HS-5 (cell line): ENCODE results near the gene PHRF1.

ENCODE experiments used
- DNase-seq: peaks from one replicate; pipeline ENCODE4 v3.0.0-alpha.2; 2012; ENCODE audit warnings: low read depth

Gene PHRF1

DNA sequence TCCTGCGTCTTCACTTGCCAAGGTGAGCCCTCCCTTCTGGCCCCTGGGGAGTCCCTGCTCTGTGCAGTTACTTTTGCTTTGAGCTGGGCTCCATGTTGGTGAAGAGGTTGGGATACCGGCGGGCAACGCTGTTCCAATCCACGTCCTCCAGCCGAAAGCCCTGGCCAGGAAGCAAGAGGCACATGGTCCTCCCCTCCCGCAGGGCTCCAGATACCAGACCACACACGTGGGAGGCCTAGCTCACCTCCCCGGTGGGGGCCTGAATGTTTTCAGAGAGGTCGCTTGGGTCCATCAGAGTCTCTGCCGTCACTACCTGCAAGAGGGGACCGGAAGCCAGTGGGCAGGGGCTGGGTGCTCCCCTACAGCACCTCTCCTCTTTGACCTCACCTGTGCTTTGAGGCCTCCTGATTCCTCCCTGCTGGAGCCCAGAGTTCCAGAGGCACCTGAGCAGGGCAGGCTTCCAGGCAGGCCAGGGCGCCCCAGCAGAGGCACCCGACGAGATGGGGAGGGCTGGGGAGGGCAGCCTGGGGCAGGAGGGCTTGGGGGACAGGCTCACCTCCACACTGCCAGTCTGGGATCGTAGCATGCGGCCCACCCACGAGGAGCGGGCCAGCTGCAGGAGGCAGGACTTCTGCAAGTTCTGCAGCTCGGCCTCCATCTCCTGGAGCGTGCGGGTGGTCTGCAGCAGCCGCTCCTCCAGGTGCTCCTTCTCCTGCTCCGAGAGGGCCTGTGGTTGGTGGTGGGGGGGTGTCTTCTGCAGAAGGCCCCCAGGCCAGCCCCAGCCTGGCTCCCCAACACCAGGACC, 18.7 kb upstream of the PHRF1 start:
- no peak for DNase-seq

DNA sequence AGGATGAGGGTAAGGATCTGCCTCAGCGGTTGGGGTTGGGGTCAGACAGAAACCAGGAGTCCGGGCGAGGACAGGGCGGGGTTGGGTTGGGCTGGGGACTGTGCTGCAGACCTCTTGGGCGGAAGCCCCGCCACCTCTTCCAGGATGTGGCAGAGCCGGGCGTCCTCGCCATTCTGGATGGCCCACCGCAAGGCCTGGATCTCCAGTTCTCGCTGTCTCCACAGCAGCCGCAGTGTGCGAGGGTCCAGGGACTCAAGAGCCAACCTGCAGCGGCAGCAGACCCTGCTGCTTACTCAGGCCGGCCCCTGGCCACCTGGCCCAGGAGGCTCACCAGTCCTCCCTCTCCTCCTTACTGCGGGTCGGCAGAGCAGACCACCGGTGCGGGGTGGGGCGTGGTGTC, 17.8 kb upstream of the PHRF1 start:
- no peak for DNase-seq

DNA sequence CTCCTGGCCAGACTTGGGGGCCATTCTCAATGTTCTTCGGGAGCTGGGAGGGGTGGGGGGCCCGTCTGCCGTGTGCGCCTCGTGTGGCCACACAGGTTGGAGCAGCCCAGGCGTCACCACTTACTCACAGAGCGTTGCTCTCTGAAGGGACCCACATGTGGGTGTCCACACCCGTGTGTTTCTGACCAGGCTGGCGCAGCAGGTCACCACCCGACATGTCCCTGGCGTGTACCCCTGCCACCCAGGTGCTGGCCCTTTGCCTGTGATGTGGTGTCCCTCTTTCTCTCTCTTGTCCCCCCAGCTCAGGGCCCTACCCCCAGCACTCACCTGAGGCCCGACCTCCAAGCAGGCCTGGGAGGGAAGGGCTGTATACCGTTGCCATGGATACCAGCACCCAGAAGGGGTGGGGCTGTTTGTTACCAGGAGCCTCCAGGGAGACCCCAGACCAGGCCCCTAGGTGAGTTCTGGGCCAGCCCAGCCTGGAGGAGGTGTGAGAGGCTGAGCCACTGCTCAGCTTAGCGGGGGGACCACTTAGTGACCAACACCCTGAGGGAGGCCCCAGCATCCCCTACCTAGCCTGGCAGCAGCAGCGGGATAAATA, 17.1 kb upstream of the PHRF1 start:
- no peak for DNase-seq

DNA sequence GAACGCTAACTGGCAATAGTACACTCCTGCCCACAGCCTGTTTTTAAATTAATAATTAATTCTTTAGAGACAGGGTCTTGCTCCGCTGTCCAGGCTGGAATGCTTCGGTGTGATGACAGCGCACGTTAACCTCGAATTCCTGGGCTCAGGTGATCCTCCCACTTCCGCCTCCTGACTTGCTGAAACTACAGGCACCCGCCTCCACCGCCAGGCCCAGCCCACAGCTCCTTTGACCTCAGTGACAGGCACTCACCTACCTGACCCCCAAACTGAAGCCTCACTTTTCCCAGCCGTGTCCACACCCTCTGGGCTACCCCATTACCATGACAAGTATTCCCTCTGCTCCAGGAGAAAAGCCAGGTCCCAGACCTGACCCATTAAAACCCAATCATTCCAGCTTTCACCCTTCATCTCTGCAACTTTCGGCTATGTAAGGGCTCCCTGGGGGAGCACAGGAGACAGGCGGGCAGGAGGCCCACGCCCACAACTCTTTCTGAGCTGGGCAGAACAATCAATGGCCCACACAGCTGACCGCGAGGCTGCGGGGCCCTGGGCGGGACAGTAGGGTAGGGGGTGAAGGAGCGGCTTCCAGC, 16.5 kb upstream of the PHRF1 start:
- DNase-seq, result no peak

DNA sequence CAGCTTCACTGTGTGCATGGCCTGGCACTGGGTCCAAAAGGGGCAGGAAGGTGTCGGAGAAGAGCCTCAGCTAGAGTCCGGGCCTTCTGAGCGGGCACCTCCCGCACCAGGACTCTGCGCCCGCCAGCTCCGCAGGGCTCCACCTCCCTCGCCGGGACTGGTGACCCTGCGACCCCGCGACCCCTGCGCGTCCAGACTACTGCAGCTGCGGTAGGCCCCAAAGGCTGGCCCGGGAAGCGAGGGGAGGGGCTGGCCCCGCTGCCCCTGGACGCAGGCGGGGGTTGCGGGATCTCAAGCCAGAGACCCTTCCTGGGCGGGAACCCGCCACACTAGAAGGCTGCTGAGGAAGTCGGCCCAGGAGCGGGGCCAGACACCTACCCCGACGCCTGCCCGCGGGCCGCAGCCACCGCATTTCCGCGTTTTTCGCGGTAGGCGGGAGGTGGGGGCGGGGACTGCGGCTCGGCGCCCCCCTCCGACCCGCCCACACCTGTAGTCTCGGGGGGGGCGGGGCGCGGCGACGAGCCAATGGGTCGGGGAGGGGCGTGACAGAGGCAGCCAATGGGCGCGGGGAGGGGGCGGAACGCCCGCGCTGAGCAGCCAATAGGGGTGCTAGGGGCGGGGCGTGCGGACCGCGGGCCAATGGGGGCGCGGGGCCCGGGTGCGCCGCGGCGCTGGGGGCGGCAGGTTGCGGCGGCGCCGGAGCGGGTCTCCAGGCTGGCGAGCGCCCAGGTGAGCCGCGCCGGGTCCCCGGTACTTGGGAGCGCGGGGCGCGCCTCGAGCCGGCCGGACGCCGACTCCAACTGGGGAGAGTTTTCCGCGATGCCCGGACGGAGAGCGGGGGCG, 15.7 kb upstream of the PHRF1 start, which contains the start of the genes LMNTD2 and RASSF7:
TSS of gene LMNTD2 (minus strand) at position 434 of the 843 bp plus-strand sequence. CDS start at position 412, 22 bp downstream.
TSS of gene RASSF7 (plus strand) at position 666 of the 843 bp plus-strand sequence. CDS start 799 bp downstream, outside the sequence.
- no peak for DNase-seq

DNA sequence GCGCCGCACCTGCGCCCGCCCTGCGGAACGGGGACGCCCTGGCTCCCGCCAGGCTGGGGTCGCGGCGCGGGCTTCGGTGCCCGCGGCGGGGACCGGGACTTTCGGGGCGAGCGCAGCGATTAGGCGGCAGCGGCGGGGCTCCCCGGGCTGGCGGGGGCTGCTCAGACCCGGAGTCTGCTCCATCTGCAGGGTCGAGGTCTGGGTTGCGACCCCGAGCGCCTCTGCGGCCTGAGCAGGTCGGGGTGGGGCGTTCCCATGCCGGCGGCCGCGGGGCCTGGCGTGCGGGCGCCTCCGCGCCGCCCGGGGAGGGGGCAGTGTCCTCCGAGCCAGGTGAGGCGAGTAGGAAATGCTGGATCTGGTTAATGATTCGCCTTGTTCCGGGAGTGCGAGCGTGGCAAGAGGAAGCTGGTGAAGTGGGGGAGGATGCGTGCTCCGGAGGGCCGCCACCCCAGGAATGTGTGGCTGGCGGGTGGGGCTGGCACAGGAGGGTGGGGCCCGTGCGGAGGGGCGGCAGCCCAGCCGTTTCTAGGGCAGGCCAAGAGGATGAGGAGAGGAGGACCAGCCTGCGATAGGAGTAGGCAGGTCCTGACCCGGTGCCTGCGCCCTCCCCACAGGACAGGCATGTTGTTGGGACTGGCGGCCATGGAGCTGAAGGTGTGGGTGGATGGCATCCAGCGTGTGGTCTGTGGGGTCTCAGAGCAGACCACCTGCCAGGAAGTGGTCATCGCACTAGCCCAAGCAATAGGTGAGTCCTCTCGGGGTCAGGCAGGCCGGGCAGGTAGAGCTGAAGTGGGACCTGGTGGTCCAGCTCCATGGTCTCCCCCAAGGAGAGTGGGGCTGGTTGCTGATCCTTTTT, 14.9 kb upstream of the PHRF1 start:
- no peak for DNase-seq

DNA sequence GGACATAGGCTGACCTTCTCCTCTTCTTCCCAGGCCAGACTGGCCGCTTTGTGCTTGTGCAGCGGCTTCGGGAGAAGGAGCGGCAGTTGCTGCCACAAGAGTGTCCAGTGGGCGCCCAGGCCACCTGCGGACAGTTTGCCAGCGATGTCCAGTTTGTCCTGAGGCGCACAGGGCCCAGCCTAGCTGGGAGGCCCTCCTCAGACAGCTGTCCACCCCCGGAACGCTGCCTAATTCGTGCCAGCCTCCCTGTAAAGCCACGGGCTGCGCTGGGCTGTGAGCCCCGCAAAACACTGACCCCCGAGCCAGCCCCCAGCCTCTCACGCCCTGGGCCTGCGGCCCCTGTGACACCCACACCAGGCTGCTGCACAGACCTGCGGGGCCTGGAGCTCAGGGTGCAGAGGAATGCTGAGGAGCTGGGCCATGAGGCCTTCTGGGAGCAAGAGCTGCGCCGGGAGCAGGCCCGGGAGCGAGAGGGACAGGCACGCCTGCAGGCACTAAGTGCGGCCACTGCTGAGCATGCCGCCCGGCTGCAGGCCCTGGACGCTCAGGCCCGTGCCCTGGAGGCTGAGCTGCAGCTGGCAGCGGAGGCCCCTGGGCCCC, 14.1 kb upstream of the PHRF1 start:
- DNase-seq, result no peak

DNA sequence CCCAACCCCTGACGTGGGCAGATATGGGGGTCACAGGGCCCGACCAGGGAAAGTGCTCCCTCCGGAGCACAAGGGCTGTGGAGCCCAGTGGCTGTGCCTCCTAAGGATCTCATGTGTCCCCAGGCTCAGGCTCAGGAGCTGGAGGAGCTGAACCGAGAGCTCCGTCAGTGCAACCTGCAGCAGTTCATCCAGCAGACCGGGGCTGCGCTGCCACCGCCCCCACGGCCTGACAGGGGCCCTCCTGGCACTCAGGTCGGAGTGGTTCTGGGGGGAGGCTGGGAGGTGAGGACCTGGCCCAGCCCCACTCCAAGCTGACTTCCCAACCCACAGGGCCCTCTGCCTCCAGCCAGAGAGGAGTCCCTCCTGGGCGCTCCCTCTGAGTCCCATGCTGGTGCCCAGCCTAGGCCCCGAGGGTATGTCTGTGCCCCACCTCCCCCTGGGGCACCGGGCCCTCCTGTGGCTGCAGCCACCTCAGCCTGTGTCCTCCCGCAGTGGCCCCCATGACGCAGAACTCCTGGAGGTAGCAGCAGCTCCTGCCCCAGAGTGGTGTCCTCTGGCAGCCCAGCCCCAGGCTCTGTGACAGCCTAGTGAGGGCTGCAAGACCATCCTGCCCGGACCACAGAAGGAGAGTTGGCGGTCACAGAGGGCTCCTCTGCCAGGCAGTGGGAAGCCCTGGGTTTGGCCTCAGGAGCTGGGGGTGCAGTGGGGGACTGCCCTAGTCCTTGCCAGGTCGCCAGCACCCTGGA, 13.0 kb upstream of the PHRF1 start:
- no peak for DNase-seq

DNA sequence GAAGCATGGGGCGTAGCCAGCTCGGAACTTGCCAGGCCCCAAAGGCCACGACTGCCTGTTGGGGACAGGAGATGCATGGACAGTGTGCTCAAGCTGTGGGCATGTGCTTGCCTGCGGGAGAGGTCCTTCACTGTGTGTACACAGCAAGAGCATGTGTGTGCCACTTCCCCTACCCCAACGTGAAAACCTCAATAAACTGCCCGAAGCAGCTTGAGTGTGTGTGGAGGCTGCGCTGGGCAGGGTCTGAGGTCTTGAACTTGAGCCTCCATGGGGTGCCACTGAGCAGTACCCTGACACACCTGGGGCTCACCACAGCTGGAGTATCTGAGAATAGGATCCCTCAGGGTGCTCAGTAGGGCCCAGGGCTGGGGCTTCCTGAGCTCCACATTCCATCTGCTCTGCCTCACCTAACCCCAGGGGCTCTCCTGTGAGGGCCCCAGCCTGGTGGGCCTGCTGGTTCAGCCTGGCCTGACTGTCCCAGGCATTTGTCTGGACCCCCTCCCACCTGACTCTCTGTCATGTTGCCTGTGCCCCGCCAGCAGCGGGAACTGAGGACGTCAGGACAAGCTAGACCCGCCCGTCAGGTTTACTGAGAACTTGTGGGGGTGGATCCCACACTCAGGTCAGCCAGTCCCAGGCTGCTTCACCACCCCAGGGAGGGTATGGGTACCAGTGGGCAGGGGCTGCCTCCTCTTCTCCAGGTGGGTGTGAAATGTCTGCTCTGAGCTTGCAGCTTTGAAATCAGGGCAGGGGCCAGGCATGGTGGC, 12.3 kb upstream of the PHRF1 start:
- no peak for DNase-seq

DNA sequence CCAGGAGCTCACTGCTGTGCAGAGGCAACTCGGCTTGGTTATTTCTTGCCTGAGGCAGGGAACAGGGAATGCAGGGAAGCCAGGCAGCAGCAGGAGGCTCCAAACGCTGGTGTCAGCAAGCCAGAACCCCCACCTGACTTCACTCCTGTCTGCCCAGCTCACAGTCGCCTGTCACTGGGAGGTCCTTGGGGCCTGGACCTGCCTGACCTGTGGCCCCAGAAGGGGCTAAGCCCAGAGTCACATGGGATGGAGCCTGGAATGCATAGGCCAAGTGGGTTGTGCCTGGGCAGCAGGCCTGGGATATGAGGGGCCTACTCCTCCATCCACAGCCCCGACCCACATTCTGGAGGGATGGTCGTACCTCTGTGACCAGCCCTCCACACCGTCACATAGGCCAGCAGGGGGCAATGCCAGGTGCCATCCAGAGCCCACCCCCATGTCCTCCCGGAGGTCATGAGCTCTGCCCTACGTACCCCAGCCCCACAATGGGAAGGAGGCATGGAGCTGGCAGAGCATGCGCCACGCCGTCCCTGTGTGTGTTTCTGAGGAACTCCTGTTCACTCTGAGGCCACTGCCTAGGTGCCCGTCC, 10.3 kb upstream of the PHRF1 start:
- DNase-seq, result no peak

DNA sequence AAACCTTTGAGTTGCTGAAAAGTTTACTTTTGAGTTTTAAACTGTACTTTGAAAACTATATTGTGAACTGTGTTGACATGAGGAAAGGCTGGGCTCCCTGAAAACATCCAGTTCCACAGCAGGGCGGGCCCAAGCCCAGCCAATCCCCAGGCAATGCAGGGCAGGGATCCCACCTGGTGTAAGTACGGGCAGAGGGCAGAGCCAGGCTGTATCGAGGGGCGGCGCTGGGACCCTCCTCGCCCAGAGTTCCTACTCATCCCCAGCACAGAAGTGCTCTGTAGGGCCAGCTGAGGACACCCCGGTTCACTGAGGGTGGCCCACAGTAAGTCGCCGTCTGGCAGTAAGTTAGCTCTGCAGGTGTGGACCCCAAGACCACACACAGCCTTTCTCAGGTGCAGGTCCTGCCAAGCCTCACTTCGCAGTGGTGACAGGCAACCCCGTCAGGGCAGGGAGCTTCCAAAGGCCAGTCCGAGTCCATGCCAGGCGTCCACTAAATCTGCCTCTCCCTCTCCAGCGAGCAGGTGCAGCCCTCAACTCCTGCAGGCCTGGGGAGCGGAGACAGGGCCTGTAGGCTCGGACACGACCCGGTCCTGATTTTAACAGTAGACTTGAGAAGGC, 9.2 kb upstream of the PHRF1 start:
- DNase-seq, result no peak

DNA sequence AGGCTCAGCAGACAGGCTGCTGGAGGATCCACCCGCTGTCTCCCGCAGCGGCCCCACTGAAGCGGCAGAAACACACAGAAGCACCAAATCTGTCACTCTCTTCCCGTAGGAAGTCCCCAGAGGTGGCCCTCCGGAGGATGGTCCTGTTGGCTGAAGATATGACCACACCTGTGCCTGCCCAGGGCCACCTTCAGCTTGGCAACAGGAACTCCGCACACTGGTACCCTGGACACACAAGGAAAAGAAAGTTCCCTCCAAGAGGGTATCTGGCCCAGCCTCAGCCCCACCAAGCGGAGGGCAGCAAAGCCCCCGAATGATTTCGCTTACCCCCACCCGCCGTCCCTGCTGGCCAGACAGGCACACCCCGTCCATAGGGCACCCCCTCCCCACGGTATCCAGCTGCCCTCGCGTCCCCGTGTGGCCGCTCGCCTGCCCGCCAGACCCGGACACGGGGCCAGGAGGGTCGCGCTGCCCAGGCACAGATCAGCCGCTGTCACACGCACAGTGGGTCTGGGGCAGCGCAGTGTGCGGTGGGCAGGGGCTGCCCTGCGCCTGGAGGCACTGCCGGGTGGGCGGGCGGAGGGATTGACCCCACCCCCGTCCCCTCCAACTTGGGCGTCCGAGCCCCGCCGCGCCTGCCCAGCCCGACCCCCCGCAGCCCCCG, 8.5 kb upstream of the PHRF1 start:
- no peak for DNase-seq

DNA sequence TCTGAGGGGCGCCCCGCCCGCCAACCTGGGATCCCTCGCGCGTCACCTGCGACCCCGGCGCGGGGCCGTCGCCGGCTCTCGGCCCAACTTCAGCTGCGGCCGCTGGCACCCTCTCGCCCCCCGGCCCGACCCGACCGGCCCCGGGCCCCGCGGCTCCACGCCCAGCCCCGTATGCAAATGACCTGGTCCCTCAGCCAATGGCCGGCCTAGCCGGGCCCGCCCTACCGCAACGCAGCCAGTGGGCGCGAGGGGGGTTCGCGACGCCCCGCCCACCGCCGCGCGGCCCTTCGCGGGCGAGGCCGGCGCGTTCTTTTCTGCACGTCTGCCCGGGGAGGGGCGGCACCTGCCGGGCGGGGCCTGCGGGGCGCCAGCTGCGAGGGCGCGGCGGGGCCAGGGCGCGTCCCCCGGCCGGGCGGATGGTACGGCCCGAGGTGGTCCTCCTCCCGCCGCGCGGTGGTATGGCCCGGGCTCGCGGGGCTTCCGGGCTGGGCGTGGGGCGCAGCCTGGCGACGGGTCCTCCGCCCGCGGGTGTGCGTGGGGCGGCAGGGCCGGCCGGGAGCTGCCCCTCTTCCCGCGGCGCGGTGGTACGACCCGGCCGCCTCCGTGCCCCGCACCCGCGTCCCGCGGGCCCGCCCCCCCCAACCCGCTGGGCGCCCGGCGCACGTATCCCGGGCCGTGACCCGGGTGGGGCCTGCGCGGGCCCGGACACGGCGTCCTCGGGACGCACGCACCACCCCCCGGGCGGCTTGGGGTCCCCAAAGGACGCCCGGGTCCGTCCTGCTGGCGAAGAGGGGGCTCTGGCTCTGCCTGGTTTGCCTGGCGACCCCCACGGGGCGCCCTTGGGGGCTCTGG, 7.7 kb upstream of the PHRF1 start:
- peak; percentile 63 for DNase-seq

DNA sequence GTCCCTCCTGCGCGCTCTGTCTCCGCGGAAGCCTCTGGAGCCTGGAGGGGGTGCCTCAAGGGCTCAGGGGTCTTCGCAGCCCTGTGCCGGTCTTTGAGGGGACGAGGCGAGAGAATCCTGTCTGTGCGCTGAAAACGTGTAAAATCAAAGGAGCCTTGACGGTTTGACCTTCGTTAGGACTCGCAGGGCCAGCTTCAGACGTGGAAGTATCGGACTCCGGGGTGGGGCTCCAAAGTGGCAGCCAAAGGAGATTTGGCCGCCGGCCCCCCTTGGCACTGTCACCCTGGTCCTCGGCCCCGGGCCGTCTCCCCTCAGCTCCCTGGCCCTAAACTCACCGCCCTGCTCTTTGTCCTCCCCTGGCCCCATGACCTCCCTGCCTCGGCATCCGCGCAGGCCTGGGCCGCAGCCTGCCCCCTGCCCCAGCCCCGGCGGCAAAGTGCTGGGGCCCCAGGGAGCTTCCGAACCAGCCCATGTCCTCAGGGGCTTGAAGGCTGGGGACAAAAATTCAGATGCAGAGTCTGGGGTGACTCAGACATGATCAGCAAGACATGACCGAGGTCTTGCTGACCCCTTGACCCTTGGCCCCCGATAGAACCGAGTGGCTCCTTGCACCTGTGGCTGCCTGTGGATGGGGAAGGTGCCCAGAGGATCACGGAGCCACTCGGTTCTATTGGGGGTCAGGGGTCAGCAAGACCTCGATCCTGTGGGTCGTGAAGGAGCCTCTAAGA, 6.9 kb upstream of the PHRF1 start:
- no peak for DNase-seq

DNA sequence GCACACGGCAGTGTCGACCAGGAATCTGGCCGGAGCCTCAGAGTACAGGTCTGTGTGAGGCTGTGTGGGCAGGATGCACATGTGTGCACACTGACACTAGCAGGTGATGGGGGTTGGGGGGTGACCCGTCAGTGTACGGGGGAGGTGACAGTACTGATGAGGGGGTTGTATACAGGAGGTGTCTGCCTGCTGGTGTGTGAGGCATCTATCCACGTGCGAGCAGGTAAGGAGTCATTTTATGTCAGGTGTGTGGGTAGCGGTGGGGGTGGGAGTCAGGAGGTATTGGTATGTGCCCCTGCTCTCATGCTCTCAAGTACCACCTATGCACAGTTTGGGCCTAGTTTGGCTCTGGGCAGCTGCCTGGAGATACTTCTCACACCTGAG, 4.5 kb upstream of the PHRF1 start:
- no peak for DNase-seq

DNA sequence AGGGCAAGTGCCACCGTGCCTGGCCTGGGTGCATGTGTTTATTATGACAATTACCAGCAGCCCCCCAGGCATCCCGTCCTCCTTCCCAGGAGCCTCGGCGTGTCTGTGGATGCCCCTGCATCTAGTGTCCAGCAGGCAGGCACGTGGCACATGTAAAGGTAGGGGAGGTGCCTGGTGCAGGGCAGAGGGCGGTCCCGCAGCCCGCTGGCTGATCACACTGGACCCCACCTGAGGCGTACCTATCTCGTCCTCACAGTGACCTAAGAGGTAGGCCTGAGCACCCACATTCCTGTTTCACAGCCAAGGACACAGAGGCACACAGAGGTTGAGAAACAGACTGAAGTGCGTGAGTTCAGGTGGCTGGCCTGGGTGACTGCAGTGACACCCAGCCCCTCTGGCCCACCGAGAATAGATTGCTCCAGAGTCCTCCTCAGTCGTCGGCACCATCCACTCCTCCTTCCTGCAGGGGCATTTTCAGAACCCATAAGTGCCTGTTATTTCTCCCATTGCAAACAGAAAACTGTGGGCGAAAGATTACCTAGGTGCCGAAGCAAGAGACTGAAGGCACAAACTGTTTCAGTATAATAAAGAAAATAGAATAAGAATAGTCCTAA, 3.0 kb upstream of the PHRF1 start:
- no peak for DNase-seq
